Epidermal melanocyte (primary cell): ENCODE results near the gene PIK3AP1.
"Not testable (repeated sequence)": the region's sequence is repeated elsewhere in the genome, so short reads cannot be mapped to it uniquely, and the experiment has no call there.

Source experiments
- DNase-seq: peaks from one replicate; pipeline ENCODE4 v3.0.0; 2011; ENCODE audit warnings: low spot score; ENCODE audit not compliant: insufficient read length

The PIK3AP1 gene

GRCh38 chr10:96698305-96698704, 22.0 kb downstream of the PIK3AP1 start:
- DNase-seq, result not testable (repeated sequence)

- DNase-seq, result no peak
Measured at GRCh38 chr10:96697438-96697837, 22.9 kb downstream of the PIK3AP1 start.

GRCh38 chr10:96696845-96697425, 23.4 kb downstream of the PIK3AP1 start:
- no peak for DNase-seq

GRCh38 chr10:96695975-96696634, 24.2 kb downstream of the PIK3AP1 start:
- no peak for DNase-seq

- DNase-seq, result no peak
Measured at GRCh38 chr10:96695366-96695765, 24.9 kb downstream of the PIK3AP1 start.

GRCh38 chr10:96693431-96693830, 26.9 kb downstream of the PIK3AP1 start:
- DNase-seq, result no peak

- no peak for DNase-seq
Measured at GRCh38 chr10:96692427-96692826, 27.9 kb downstream of the PIK3AP1 start.

GRCh38 chr10:96691761-96692160, 28.6 kb downstream of the PIK3AP1 start:
- DNase-seq, result no peak

GRCh38 chr10:96690755-96691730, 29.3 kb downstream of the PIK3AP1 start:
- no peak for DNase-seq

- no peak for DNase-seq
Measured at GRCh38 chr10:96688789-96689188, 31.5 kb downstream of the PIK3AP1 start.

- no peak for DNase-seq
Measured at GRCh38 chr10:96687317-96688012, 32.8 kb downstream of the PIK3AP1 start.

GRCh38 chr10:96686514-96686913, 33.8 kb downstream of the PIK3AP1 start:
- no peak for DNase-seq

GRCh38 chr10:96685306-96685705, 35.0 kb downstream of the PIK3AP1 start:
- no peak for DNase-seq

GRCh38 chr10:96684826-96685225, 35.5 kb downstream of the PIK3AP1 start:
- DNase-seq, result no peak

GRCh38 chr10:96683710-96684109, 36.6 kb downstream of the PIK3AP1 start:
- DNase-seq, result no peak

- DNase-seq, result no peak
Measured at GRCh38 chr10:96683065-96683464, 37.2 kb downstream of the PIK3AP1 start.

- no peak for DNase-seq
Measured at GRCh38 chr10:96681524-96681923, 38.8 kb downstream of the PIK3AP1 start.

GRCh38 chr10:96680463-96680862, 39.9 kb downstream of the PIK3AP1 start:
- not testable (repeated sequence) for DNase-seq

GRCh38 chr10:96678725-96679124, 41.6 kb downstream of the PIK3AP1 start:
- DNase-seq, result no peak

GRCh38 chr10:96676272-96677112, 43.8 kb downstream of the PIK3AP1 start:
- DNase-seq, result no peak

- no peak for DNase-seq
Measured at GRCh38 chr10:96675846-96676245, 44.5 kb downstream of the PIK3AP1 start.
